ACC112 (cell line): Measurements from ENCODE around the gene SCYL1.

ENCODE experiments used
- H2AFZ ChIP-seq: fragments of 200-600 bp; sonication (generic); one replicate; pipeline ENCODE4 v1.6.0; 2017; ENCODE audit warnings: antibody characterized with exemption, low read length; ENCODE audit not compliant: unreplicated experiment
- H3K27ac ChIP-seq: fragments of 200-600 bp; sonication (generic); 2 replicates; pipeline ENCODE4 v1.5.1; 2014; ENCODE audit warnings: low read depth, mild to moderate bottlenecking, antibody characterized with exemption, low read length, moderate library complexity
- H3K27me3 ChIP-seq: fragments of 200-600 bp; sonication (generic); 2 replicates; pipeline ENCODE4 v1.6.1; 2014; ENCODE audit warnings: mild to moderate bottlenecking, antibody characterized with exemption, low read length, moderate library complexity, mixed read lengths; ENCODE audit not compliant: insufficient read depth
- H3K36me3 ChIP-seq: fragments of 200-600 bp; sonication (generic); 2 replicates; pipeline ENCODE4 v1.6.1; 2016; ENCODE audit warnings: mild to moderate bottlenecking, antibody characterized with exemption, low read length, moderate library complexity, mixed read lengths; ENCODE audit not compliant: insufficient read depth
- H3K4me1 ChIP-seq: fragments of 200-600 bp; sonication (generic); one replicate; pipeline ENCODE4 v1.6.1; 2016; ENCODE audit warnings: low read length, mixed read lengths; ENCODE audit not compliant: insufficient read depth, unreplicated experiment, control insufficient read depth
- H3K4me3 ChIP-seq: fragments of 200-600 bp; sonication (generic); 2 replicates; pipeline ENCODE4 v1.5.1; 2014; ENCODE audit warnings: mild to moderate bottlenecking, low read depth, low read length
- H3K79me2 ChIP-seq: fragments of 200-600 bp; sonication (generic); one replicate; pipeline ENCODE4 v1.6.0; 2016; ENCODE audit warnings: low read length; ENCODE audit not compliant: control insufficient read depth, unreplicated experiment, insufficient read depth

Gene SCYL1

GRCh38 chr11:65496304-65497140 lies 28.4 kb upstream of the SCYL1 start:
- peak overlapping the region; percentile 99 for H3K27ac ChIP-seq
- H3K79me2 ChIP-seq = peaks cover 56% of the 10 kb centered on the region
- peak overlapping the region; percentile 75 for H3K4me3 ChIP-seq
- H3K4me1 ChIP-seq = peaks cover 57% of the 10 kb centered on the region
- H2AFZ ChIP-seq = no peak overlapping the region
- H3K36me3 ChIP-seq = peaks cover 25% of the 10 kb centered on the region
- H3K27me3 ChIP-seq = no peaks in the 10 kb centered on the region

- Histone ChIP-seq H3K27me3 (no peaks in the 10 kb centered on the region), H3K4me3 (peak overlapping the region; percentile 98), H3K4me1 (peaks cover 49% of the 10 kb centered on the region), H3K27ac (peak overlapping the region; percentile 99), H3K36me3 (peaks cover 34% of the 10 kb centered on the region), H2AFZ (no peak overlapping the region), H3K79me2 (peaks cover 64% of the 10 kb centered on the region)
Observed at GRCh38 chr11:65497141-65498041, 27.5 kb upstream of the SCYL1 start.

GRCh38 chr11:65498042-65498726 lies 26.7 kb upstream of the SCYL1 start:
- H2AFZ ChIP-seq = peak overlapping the region; percentile 54
- H3K36me3 ChIP-seq = peaks cover 42% of the 10 kb centered on the region

GRCh38 chr11:65498727-65498976 lies 26.2 kb upstream of the SCYL1 start:
- Histone ChIP-seq H2AFZ (peak overlapping the region; percentile 54), H3K27me3 (no peaks in the 10 kb centered on the region), H3K4me1 (peaks cover 36% of the 10 kb centered on the region), H3K36me3 (peaks cover 47% of the 10 kb centered on the region), H3K27ac (peak overlapping the region; percentile 99), H3K4me3 (peak overlapping the region; percentile 98), H3K79me2 (peaks cover 77% of the 10 kb centered on the region)

More at GRCh38 chr11:65498042-65498726, 26.7 kb upstream of the SCYL1 start:
- Histone ChIP-seq H3K27me3 (no peaks in the 10 kb centered on the region), H3K27ac (peak overlapping the region; percentile 99), H3K4me1 (peaks cover 41% of the 10 kb centered on the region), H3K79me2 (peaks cover 72% of the 10 kb centered on the region), H3K4me3 (peak overlapping the region; percentile 98)

GRCh38 chr11:65498977-65499712 lies 25.7 kb upstream of the SCYL1 start, which contains the start of gene MALAT1:
MALAT1 (plus strand) TSS chr11:65499045.
- Histone ChIP-seq H3K79me2 (peaks cover 82% of the 10 kb centered on the region), H2AFZ (peak within 1 kb of the TSS; percentile 54), H3K27me3 (no peaks in the 10 kb centered on the region), H3K36me3 (peaks cover 51% of the 10 kb centered on the region), H3K27ac (peak within 1 kb of the TSS; percentile 99), H3K4me1 (peaks cover 31% of the 10 kb centered on the region), H3K4me3 (peak within 1 kb of the TSS; percentile 98)

GRCh38 chr11:65499713-65500386 lies 25.0 kb upstream of the SCYL1 start:
- H3K4me3 ChIP-seq = peak overlapping the region; percentile 98
- peaks cover 59% of the 10 kb centered on the region for H3K36me3 ChIP-seq
- no peak overlapping the region for H2AFZ ChIP-seq
- H3K27me3 ChIP-seq = no peaks in the 10 kb centered on the region
- peaks cover 24% of the 10 kb centered on the region for H3K4me1 ChIP-seq
- peaks cover 83% of the 10 kb centered on the region for H3K79me2 ChIP-seq
- H3K27ac ChIP-seq = peak overlapping the region; percentile 99

GRCh38 chr11:65500387-65501185 lies 24.3 kb upstream of the SCYL1 start:
- Histone ChIP-seq H3K4me1 (peaks cover 27% of the 10 kb centered on the region), H2AFZ (no peak overlapping the region), H3K27ac (peak overlapping the region; percentile 99), H3K27me3 (no peaks in the 10 kb centered on the region), H3K79me2 (peaks cover 90% of the 10 kb centered on the region), H3K36me3 (peaks cover 66% of the 10 kb centered on the region), H3K4me3 (peak overlapping the region; percentile 98)

- Histone ChIP-seq H3K79me2 (peaks cover 95% of the 10 kb centered on the region), H3K36me3 (peaks cover 71% of the 10 kb centered on the region), H3K4me3 (peak overlapping the region; percentile 98), H2AFZ (no peak overlapping the region), H3K27me3 (no peaks in the 10 kb centered on the region), H3K27ac (peak overlapping the region; percentile 99), H3K4me1 (peaks cover 22% of the 10 kb centered on the region)
Observed at GRCh38 chr11:65501186-65501471, 23.8 kb upstream of the SCYL1 start.

GRCh38 chr11:65501472-65502273 lies 23.2 kb upstream of the SCYL1 start:
- Histone ChIP-seq H3K36me3 (peaks cover 75% of the 10 kb centered on the region), H3K4me3 (peak overlapping the region; percentile 98), H2AFZ (no peak overlapping the region), H3K27ac (peak overlapping the region; percentile 99), H3K27me3 (no peaks in the 10 kb centered on the region), H3K4me1 (peaks cover 17% of the 10 kb centered on the region), H3K79me2 (peaks cover 94% of the 10 kb centered on the region)
